ENCODE results near the gene SPATA2L. TPM values are rescaled to one million over a fixed set of nuclear protein-coding genes. Genes with fewer than 3 reads are reported as not detected.
"Not testable (repeated sequence)": the region's sequence is repeated elsewhere in the genome, so short reads cannot be mapped to it uniquely, and the experiment has no call there.

The SPATA2L gene
- total RNA-seq, 1 experiment from 2014 or later, result 15.1 TPM

- DNase-seq (ENCODE audit: low read depth), result no peak
Measured at GRCh38 chr16:89691986-89692569, 9.4 kb downstream of the SPATA2L start.

- DNase-seq (ENCODE audit: low read depth), result no peak
Measured at GRCh38 chr16:89691231-89691985, 10.1 kb downstream of the SPATA2L start.

GRCh38 chr16:89690392-89690901, 11.1 kb downstream of the SPATA2L start:
- DNase-seq (ENCODE audit: low read depth), result no peak

GRCh38 chr16:89689621-89690020, 11.9 kb downstream of the SPATA2L start:
- not testable (repeated sequence) for DNase-seq (ENCODE audit: low read depth)

GRCh38 chr16:89689142-89689541, 12.4 kb downstream of the SPATA2L start:
- no peak for DNase-seq (ENCODE audit: low read depth)

GRCh38 chr16:89688395-89688794, 13.1 kb downstream of the SPATA2L start:
- no peak for DNase-seq (ENCODE audit: low read depth)

DNA sequence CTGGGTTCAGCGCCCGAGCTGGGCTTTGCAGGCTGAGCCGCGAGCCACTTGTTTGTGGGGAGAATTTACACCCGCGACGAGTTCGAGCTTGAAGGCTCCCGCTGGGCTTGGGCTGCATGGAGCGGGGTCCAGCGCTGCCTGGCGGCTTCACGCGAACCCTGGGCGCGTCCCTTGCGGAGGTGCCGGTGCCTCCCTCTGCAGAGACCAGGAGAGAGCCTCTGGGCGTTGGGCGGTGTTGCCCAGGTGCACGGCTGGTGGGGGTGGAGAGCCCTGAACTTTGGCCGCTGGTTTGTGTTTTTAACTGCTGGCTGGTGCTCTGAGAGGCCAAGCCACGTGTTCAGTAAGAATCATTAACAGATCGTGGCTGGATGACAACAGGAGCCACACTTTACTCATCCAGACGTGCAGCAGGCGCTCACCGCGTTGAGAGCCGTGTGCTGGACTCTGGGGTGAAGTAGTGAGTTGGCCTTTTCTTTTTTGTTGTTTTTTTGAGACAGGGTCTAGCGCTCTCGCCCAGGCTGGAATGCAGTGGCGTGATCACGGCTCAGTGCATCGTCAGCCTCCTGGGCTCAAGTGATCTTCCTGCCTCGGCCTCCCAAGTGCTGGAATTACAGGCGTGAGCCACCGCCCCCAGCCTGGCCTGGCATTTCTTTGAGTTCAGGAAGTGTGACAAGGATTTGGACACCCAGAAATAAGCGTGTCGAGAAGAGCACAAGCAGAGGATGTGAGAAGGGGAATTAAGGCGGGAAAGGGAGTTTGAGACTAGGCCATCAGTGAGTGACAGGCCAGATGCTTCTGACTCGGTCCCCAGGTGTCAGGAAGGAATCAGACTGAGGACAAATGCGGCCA, 14.2 kb downstream of the SPATA2L start:
- peak; percentile 26 for DNase-seq (ENCODE audit: low read depth)

GRCh38 chr16:89686520-89687091, 14.9 kb downstream of the SPATA2L start, which contains the start of gene CDK10:
Gene CDK10 (plus strand): TSS chr16:89686689. CDS start chr16:89686711, 22 bp downstream.
- DNase-seq (ENCODE audit: low read depth), result peak; percentile 80

DNA sequence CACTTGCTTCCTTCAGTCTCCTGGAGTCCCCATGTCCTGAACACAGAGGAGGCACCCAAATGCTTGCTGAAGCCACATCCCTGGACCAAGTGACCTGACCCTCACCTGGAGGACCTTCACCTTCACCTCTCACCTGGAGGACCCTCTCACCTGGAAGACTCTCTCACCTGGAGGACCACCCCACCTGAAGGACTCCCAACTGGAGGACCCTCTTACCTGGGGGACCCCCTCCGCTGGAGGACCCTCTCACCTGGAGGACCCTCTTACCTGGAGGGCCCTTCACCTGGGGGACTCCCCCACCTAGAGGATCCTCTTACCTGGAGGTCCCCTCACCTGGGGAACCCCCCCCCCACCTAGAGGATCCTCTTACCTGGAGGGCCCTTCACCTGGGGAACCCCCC, 15.6 kb downstream of the SPATA2L start:
- DNase-seq (ENCODE audit: low read depth), result no peak

- no peak for DNase-seq (ENCODE audit: low read depth)
Measured at GRCh38 chr16:89678258-89678657, 23.2 kb downstream of the SPATA2L start.

GRCh38 chr16:89672177-89672941, 29.1 kb downstream of the SPATA2L start:
- DNase-seq (ENCODE audit: low read depth), result no peak

- not testable (repeated sequence) for DNase-seq (ENCODE audit: low read depth)
Measured at GRCh38 chr16:89671565-89671964, 29.9 kb downstream of the SPATA2L start.

- peak; percentile 42 for DNase-seq (ENCODE audit: low read depth)
Measured at GRCh38 chr16:89670496-89671431, 30.7 kb downstream of the SPATA2L start.

DNA sequence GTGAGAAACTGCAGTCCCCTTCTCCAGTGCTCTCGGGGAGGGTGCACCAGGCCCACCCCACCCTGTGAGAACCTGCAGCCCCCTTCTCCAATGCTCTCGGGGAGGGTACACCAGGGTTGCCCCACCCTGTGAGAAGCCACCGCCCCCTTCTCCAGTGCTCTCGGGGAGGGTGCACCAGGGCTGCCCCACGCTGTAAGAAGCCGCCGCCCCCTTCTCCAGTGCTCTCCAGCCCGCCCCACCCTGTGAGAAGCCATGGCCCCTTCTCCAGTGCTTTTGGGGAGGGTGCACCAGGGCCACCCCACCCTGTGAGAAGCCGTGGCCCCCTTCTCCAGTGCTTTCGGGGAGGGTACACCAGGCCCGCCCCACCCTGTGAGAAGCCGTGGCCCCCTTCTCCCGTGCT, 31.8 kb downstream of the SPATA2L start:
- DNase-seq (ENCODE audit: low read depth), result no peak

DNA sequence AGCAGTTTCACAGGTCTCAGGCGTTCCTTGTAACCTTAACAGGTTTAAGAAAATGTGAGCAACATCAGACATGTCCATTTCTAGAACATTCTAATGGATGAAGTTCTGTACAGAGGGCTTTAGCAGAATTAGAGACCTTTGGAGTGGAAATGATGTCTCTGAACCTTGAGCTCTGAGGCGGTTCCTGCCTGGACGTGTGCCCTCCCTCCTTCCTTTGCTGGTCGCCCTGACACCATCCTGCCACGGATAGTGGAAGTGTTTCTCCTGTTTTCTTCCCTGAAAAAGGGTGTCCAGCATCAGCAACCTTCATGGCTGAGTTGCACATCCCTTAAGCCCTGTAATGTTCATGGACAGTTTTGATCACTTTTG, 32.7 kb downstream of the SPATA2L start:
- no peak for DNase-seq (ENCODE audit: low read depth)

DNA sequence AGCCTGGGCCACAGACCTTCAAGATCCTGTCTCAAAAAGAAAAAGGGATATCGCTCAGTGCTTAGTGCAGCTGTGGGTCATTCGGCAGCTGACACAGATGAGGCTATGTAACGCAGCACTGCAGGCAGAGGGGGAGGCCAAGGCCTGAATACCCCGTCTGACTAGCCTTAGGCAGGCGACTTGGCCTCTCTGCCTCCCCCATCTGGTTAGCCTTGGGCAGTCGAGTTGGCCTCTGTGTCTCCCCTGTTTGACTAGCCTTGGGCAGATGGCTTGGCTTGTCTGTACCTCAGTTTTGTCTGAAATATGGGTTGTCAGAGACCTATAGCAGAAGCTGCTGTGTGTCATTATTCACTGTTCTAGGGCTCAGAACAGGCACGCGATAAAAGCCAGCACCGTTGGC, 33.9 kb downstream of the SPATA2L start:
- DNase-seq (ENCODE audit: low read depth), result no peak

DNA sequence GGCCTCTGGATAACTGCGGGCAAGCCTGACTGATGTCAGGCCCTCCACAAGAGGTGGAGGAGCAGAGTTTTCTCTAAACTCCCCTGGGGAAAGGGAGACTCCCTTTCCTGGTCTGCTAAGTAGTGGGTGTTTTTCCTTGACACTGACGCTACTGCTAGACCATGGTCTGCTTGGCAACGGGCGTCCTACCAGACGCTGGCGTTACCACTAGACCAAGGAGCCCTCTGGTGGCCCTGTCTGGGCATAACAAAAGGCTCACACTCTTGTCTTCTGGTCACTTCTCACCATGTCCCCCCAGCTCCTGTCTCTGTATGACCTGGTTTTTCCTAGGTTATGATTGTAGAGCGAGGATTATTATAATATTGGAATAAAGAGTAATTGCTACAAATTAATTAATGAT, 34.5 kb downstream of the SPATA2L start:
- DNase-seq (ENCODE audit: low read depth), result peak; percentile 51

GRCh38 chr16:89664238-89664637, 37.3 kb downstream of the SPATA2L start:
- not testable (repeated sequence) for DNase-seq (ENCODE audit: low read depth)

- DNase-seq (ENCODE audit: low read depth), result no peak
Measured at GRCh38 chr16:89661215-89661614, 40.3 kb downstream of the SPATA2L start.

GRCh38 chr16:89660146-89660545, 41.4 kb downstream of the SPATA2L start:
- no peak for DNase-seq (ENCODE audit: low read depth)
